Neural progenitor cell (in vitro differentiated cells): ENCODE data around the gene NAA10. TPM values are rescaled to one million over a fixed set of nuclear protein-coding genes. Genes with fewer than 3 reads are reported as not detected.

Source experiments
- DNase-seq: peaks from one replicate; pipeline ENCODE4 v3.0.0-alpha.2; 2016; ENCODE audit warnings: low spot score
- H2AFZ ChIP-seq: fragments of 200-600 bp; sonication (generic); replicated peaks from 2 replicates; pipeline ENCODE4 v1.6.1; 2016; ENCODE audit warnings: antibody characterized with exemption
- H3F3A ChIP-seq: fragments of 200-600 bp; sonication (generic); 2 replicates; pipeline ENCODE4 v1.6.1; 2016; ENCODE audit warnings: antibody characterized with exemption, low read depth
- H3K27ac ChIP-seq: fragments of 200-600 bp; sonication (generic); 2 replicates; pipeline ENCODE4 v1.5.1; 2016; ENCODE audit warnings: mild to moderate bottlenecking
- H3K27me3 ChIP-seq: fragments of 200-600 bp; sonication (generic); 2 replicates; pipeline ENCODE4 v1.6.1; 2016; ENCODE audit warnings: mild to moderate bottlenecking, moderate library complexity
- H3K36me3 ChIP-seq: fragments of 200-600 bp; sonication (generic); 2 replicates; pipeline ENCODE4 v1.5.1; 2016
- H3K4me1 ChIP-seq: fragments of 200-600 bp; sonication (generic); 2 replicates; pipeline ENCODE4 v1.6.1; 2016; ENCODE audit warnings: mixed run types
- H3K4me2 ChIP-seq: fragments of 200-600 bp; sonication (generic); 2 replicates; pipeline ENCODE4 v1.6.1; 2016
- H3K4me3 ChIP-seq: fragments of 200-600 bp; sonication (generic); 2 replicates; pipeline ENCODE4 v1.5.1; 2016
- H3K79me2 ChIP-seq: fragments of 200-600 bp; sonication (generic); 2 replicates; pipeline ENCODE4 v1.6.1; 2016; ENCODE audit warnings: low read depth
- H3K9ac ChIP-seq: fragments of 200-600 bp; sonication (generic); 2 replicates; pipeline ENCODE4 v1.6.1; 2016
- H3K9me3 ChIP-seq: fragments of 200-600 bp; sonication (generic); 2 replicates; pipeline ENCODE4 v1.5.1; 2016; ENCODE audit warnings: low read depth
- H4K20me1 ChIP-seq: fragments of 200-600 bp; sonication (generic); 2 replicates; pipeline ENCODE4 v1.6.1; 2016; ENCODE audit warnings: low read depth
- H3K27ac Mint-ChIP-seq: 3 replicates; pipeline ENCODE4 v1.8.0; 2021; ENCODE audit warnings: mixed read lengths
- H3K27me3 Mint-ChIP-seq: 2 replicates; pipeline ENCODE4 v1.8.0; 2022; ENCODE audit warnings: low read depth, mild to moderate bottlenecking, inconsistent platforms, moderate library complexity, mixed read lengths; ENCODE audit not compliant: insufficient read depth
- H3K36me3 Mint-ChIP-seq: 3 replicates; pipeline ENCODE4 v1.8.0; 2021; ENCODE audit warnings: mixed read lengths
- H3K4me1 Mint-ChIP-seq: 3 replicates; pipeline ENCODE4 v1.8.0; 2021; ENCODE audit warnings: mixed read lengths
- H3K4me3 Mint-ChIP-seq: 3 replicates; pipeline ENCODE4 v1.8.0; 2021; ENCODE audit warnings: mild to moderate bottlenecking, moderate library complexity, mixed read lengths
- H3K9me3 Mint-ChIP-seq: 3 replicates; pipeline ENCODE4 v1.8.0; 2020; ENCODE audit warnings: mixed read lengths
- CTCF ChIP-seq: fragments of 200-600 bp; sonication (generic); IDR thresholded peaks from 2 replicates; pipeline ENCODE4 v1.5.1; 2017; ENCODE audit warnings: antibody characterized with exemption, mild to moderate bottlenecking
- EZH2 ChIP-seq: fragments of 200-600 bp; sonication (generic); IDR thresholded peaks from 2 replicates; pipeline ENCODE4 v1.6.1; 2017; ENCODE audit warnings: antibody characterized with exemption, mild to moderate bottlenecking, moderate library complexity
- EZH2phosphoT487 ChIP-seq: fragments of 200-600 bp; sonication (generic); IDR thresholded peaks from 2 replicates; pipeline ENCODE4 v1.6.1; 2017; ENCODE audit warnings: antibody characterized with exemption
- total RNA-seq: library from RNA; depleted of rRNA; stranded (reverse); fragments of >200 nt; gene quantifications from 2 replicates; pipeline ENCODE4 v1.2.3, GENCODE V29; 2015; ENCODE audit warnings: low replicate concordance

Gene NAA10
- total RNA-seq, 1 donor from 2014 or later, result 55.5 TPM

- no peaks in the 10 kb centered on the region for H3K9me3 ChIP-seq
- H3K4me3 Mint-ChIP-seq, result peak overlapping the region; percentile 79
- TF ChIP-seq EZH2phosphoT487 (no peak), CTCF (no peak), EZH2 (no peak)
- peaks cover 20% of the 10 kb centered on the region for H3K4me1 Mint-ChIP-seq
- no peaks in the 10 kb centered on the region for H3K36me3 ChIP-seq
- H3K27ac Mint-ChIP-seq, result no peak overlapping the region
- H3K27ac ChIP-seq, result no peak overlapping the region
- peaks cover 25% of the 10 kb centered on the region for H3K27me3 Mint-ChIP-seq
- H2AFZ ChIP-seq, result no peak overlapping the region
- H3K9ac ChIP-seq, result no peak overlapping the region
- H3K79me2 ChIP-seq, result no peaks in the 10 kb centered on the region
- H3K27me3 ChIP-seq, result peaks cover 53% of the 10 kb centered on the region
- DNase-seq, result no peak
- no peaks in the 10 kb centered on the region for H3F3A ChIP-seq
- H3K36me3 Mint-ChIP-seq, result peaks cover 2% of the 10 kb centered on the region
- H3K4me1 ChIP-seq, result peaks cover 10% of the 10 kb centered on the region
- H3K4me2 ChIP-seq, result peak overlapping the region; percentile 72
- peaks cover 25% of the 10 kb centered on the region for H3K9me3 Mint-ChIP-seq
- H3K4me3 ChIP-seq, result peak overlapping the region; percentile 46
- H4K20me1 ChIP-seq, result no peaks in the 10 kb centered on the region
Observed at GRCh38 chrX:153885208-153885787, 49.5 kb downstream of the NAA10 start.

GRCh38 chrX:153884590-153884989 lies 50.2 kb downstream of the NAA10 start:
- Histone ChIP-seq H3K79me2 (no peaks in the 10 kb centered on the region), H4K20me1 (no peaks in the 10 kb centered on the region), H3K27me3 (peaks cover 53% of the 10 kb centered on the region), H3K4me1 (peaks cover 10% of the 10 kb centered on the region), H3K9ac (no peak overlapping the region), H3F3A (peaks cover under 1% of the 10 kb centered on the region), H3K4me3 (no peak overlapping the region), H3K4me2 (peak overlapping the region; percentile 72), H3K36me3 (no peaks in the 10 kb centered on the region), H3K9me3 (no peaks in the 10 kb centered on the region), H2AFZ (no peak overlapping the region), H3K27ac (no peak overlapping the region)
- H3K4me3 Mint-ChIP-seq, result peak overlapping the region; percentile 40
- TF ChIP-seq EZH2 (no peak), CTCF (peak; percentile 31)
- H3K9me3 Mint-ChIP-seq, result peaks cover 27% of the 10 kb centered on the region
- peaks cover 2% of the 10 kb centered on the region for H3K36me3 Mint-ChIP-seq
- peaks cover 24% of the 10 kb centered on the region for H3K4me1 Mint-ChIP-seq
- no peak for DNase-seq
- H3K27me3 Mint-ChIP-seq, result peaks cover 22% of the 10 kb centered on the region
- no peak overlapping the region for H3K27ac Mint-ChIP-seq

- Mint-ChIP-seq H3K27me3 (peaks cover 23% of the 10 kb centered on the region), H3K4me3 (peak overlapping the region; percentile 40), H3K9me3 (peaks cover 26% of the 10 kb centered on the region), H3K4me1 (peaks cover 28% of the 10 kb centered on the region), H3K27ac (no peak overlapping the region), H3K36me3 (peaks cover 2% of the 10 kb centered on the region)
- H3K4me3 ChIP-seq, result no peak overlapping the region
- H3K27me3 ChIP-seq, result peaks cover 53% of the 10 kb centered on the region
- H3K4me2 ChIP-seq, result no peak overlapping the region
- peaks cover 10% of the 10 kb centered on the region for H3K4me1 ChIP-seq
- H3K27ac ChIP-seq, result no peak overlapping the region
- no peaks in the 10 kb centered on the region for H3K36me3 ChIP-seq
- H3F3A ChIP-seq, result peaks cover 5% of the 10 kb centered on the region
- TF ChIP-seq CTCF, result no peak
- TF ChIP-seq EZH2, result no peak
- TF ChIP-seq EZH2phosphoT487, result no peak
- no peak overlapping the region for H3K9ac ChIP-seq
- DNase-seq, result no peak
- H2AFZ ChIP-seq, result no peak overlapping the region
- no peaks in the 10 kb centered on the region for H3K79me2 ChIP-seq
- H3K9me3 ChIP-seq, result no peaks in the 10 kb centered on the region
- H4K20me1 ChIP-seq, result no peaks in the 10 kb centered on the region
Observed at GRCh38 chrX:153884136-153884535, 50.7 kb downstream of the NAA10 start.
